RWPE2 (cell line): Measurements from ENCODE around the gene KLHL6.
A peak's percentile ranks its signal among the peaks of the same experiment; 100 is the strongest.

Experiments used
- ATAC-seq: fragments of 200-7000 bp; cut with Tn5 transposase; 3 replicates; pipeline ENCODE4 v1.9.1; 2021; ENCODE audit warnings: low read depth
- DNase-seq: peaks from one replicate; pipeline ENCODE4 v3.0.0-alpha.2; 2020; ENCODE audit warnings: low spot score
- H3K27ac ChIP-seq: fragments of 450-650 bp; 2 replicates; pipeline ENCODE4 v1.5.1; 2017; ENCODE audit warnings: mild to moderate bottlenecking; ENCODE audit not compliant: poor library complexity, severe bottlenecking
- H3K27me3 ChIP-seq: fragments of 250-450 bp; sonication (Bioruptor Pico); 2 replicates; pipeline ENCODE4 v1.5.1; 2021; ENCODE audit warnings: mild to moderate bottlenecking, moderate library complexity; ENCODE audit not compliant: insufficient read depth, poor library complexity, severe bottlenecking
- H3K36me3 ChIP-seq: fragments of 250-450 bp; sonication (Bioruptor Pico); 2 replicates; pipeline ENCODE4 v1.5.1; 2020; ENCODE audit warnings: low read depth, mild to moderate bottlenecking, moderate library complexity
- H3K4me1 ChIP-seq: fragments of 250-450 bp; sonication (Bioruptor Pico); 2 replicates; pipeline ENCODE4 v1.5.1; 2021; ENCODE audit warnings: mild to moderate bottlenecking, moderate library complexity; ENCODE audit not compliant: insufficient read depth, poor library complexity, severe bottlenecking
- H3K4me3 ChIP-seq: fragments of 250-450 bp; sonication (Bioruptor Pico); 2 replicates; pipeline ENCODE4 v1.5.1; 2021; ENCODE audit warnings: mild to moderate bottlenecking, moderate library complexity; ENCODE audit not compliant: severe bottlenecking
- H3K9me3 ChIP-seq: fragments of 250-450 bp; sonication (Bioruptor Pico); 2 replicates; pipeline ENCODE4 v1.5.1; 2021; ENCODE audit warnings: mild to moderate bottlenecking, moderate library complexity; ENCODE audit not compliant: severe bottlenecking
- TF ChIP-seq, protein P1 (sequence below): fragments of 450-650 bp; IDR thresholded peaks from one replicate; pipeline ENCODE4 v1.5.1; 2017; ENCODE audit warnings: mild to moderate bottlenecking, moderate library complexity; ENCODE audit not compliant: poor library complexity, severe bottlenecking

KLHL6 gene

DNA sequence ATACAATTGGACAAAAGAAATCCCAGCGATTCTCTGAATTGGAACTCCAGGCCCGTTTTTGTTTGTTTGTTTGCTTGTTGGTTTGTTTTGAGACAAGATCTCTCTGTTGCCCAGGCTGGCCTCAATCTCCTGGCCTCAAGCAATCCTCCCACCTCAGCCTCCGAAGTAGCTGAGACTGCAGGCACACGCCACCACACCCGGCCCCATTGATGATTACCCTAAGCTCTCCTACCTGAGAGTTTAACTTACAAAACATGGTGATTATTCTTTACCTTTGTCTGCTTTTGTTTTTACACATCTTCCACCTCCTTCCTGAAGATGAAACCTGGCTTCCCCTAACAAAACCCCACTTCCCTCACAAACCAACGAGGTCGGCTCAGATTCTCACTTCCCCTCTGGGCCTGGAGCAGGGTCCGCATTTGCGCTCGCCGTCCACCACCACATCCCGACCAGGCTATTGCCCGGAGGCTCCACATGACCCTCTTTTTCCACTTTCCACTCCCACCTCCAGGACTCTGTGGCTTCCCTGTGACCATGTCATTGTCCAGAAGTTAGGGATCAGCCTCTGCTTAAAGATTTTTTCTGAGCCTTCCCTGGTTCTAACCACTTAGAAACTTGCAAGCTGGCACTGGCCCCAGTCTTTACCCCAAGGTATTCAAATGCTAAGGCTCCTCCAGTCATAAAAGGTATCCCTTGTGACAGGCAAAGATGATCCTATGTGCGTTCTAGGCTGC, 14.8 kb downstream of the KLHL6 start:
- no peak for ATAC-seq
- TF ChIP-seq, protein P1, sequence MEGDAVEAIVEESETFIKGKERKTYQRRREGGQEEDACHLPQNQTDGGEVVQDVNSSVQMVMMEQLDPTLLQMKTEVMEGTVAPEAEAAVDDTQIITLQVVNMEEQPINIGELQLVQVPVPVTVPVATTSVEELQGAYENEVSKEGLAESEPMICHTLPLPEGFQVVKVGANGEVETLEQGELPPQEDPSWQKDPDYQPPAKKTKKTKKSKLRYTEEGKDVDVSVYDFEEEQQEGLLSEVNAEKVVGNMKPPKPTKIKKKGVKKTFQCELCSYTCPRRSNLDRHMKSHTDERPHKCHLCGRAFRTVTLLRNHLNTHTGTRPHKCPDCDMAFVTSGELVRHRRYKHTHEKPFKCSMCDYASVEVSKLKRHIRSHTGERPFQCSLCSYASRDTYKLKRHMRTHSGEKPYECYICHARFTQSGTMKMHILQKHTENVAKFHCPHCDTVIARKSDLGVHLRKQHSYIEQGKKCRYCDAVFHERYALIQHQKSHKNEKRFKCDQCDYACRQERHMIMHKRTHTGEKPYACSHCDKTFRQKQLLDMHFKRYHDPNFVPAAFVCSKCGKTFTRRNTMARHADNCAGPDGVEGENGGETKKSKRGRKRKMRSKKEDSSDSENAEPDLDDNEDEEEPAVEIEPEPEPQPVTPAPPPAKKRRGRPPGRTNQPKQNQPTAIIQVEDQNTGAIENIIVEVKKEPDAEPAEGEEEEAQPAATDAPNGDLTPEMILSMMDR: no peak

DNA sequence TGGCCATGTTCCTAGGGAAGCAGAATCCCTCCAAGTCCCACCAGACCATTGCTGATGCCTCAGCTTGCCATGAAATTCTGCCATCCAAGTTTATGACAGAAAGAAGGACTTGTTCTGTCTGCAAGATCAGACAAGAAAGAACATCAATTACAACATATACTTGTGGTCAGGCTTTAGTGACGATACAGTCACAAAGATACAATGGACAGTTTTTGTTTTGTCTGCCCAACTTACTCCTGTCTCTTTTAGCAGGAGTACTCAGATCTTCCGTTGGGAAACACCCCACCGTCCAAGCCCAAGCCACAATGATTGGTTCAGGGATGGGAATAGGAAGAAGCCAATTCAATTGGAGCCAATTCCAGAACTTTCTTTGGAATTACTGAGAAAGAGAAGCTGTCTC, 15.7 kb downstream of the KLHL6 start:
- DNase-seq (no peak), ATAC-seq (no peak)
- no peak overlapping the region for H3K27ac ChIP-seq
- H3K4me3 ChIP-seq: no peak overlapping the region
- TF ChIP-seq, protein P1: no peak
- no peaks in the 10 kb centered on the region for H3K27me3 ChIP-seq
- no peaks in the 10 kb centered on the region for H3K36me3 ChIP-seq
- no peaks in the 10 kb centered on the region for H3K4me1 ChIP-seq
- H3K9me3 ChIP-seq: no peaks in the 10 kb centered on the region

More for the DNA sequence above, 14.8 kb downstream of the KLHL6 start:
- H3K27me3 ChIP-seq: no peaks in the 10 kb centered on the region
- H3K4me3 ChIP-seq: no peak overlapping the region
- H3K27ac ChIP-seq: no peak overlapping the region
- no peaks in the 10 kb centered on the region for H3K36me3 ChIP-seq
- H3K4me1 ChIP-seq: no peaks in the 10 kb centered on the region
- DNase-seq: no peak
- H3K9me3 ChIP-seq: no peaks in the 10 kb centered on the region

DNA sequence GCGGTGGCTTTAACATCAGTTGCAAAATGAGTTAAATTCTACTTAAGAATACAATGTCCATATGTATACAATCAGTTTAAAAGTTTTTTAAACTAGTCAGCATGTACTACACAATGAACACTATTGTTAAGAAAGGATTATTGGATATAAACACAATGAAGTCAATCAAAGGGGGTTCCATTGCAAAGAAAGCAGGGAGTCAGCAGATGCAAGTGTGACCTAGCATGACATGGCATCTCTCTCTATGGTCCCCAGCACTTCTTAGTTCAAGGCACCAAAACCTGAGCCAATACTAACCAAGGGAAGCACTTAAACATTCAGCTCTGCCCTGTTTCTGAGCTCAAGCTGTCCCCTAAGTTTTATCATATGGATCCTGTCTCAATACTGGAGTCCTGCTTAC, 17.0 kb downstream of the KLHL6 start:
- TF ChIP-seq, protein P1: no peak

DNA sequence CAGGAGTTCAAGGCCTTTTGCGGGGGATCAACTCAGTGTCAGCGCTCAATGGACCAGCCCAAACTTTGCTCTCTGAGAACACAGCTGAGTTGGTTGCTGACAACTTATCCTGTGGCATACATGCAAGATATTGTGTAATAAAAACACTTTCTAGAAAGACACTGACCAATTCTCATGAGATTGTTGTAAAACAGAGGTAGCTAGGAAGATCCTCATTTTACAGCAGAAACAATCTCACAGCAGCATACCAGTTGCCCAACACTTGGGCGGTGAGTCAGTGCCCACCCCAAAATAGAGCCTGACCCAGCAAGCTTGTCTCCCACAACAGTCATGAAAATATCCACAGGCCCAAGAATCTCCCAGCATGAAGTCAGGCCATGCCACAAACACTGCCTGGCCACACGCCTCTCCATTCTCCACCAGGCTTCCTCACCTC, 18.2 kb downstream of the KLHL6 start:
- Histone ChIP-seq H3K27ac (no peak overlapping the region), H3K27me3 (no peaks in the 10 kb centered on the region), H3K36me3 (no peaks in the 10 kb centered on the region), H3K4me1 (no peaks in the 10 kb centered on the region), H3K9me3 (no peaks in the 10 kb centered on the region), H3K4me3 (no peak overlapping the region)
- TF ChIP-seq, protein P1: no peak
- DNase-seq: no peak
- peak; percentile 41; the same call in 1 of the 3 replicates for ATAC-seq

More for the DNA sequence above, 17.0 kb downstream of the KLHL6 start:
- H3K9me3 ChIP-seq: no peaks in the 10 kb centered on the region
- H3K27me3 ChIP-seq: no peaks in the 10 kb centered on the region
- no peaks in the 10 kb centered on the region for H3K4me1 ChIP-seq
- H3K4me3 ChIP-seq: no peak overlapping the region
- DNase-seq (no peak), ATAC-seq (no peak)
- no peaks in the 10 kb centered on the region for H3K36me3 ChIP-seq
- H3K27ac ChIP-seq: no peak overlapping the region

DNA sequence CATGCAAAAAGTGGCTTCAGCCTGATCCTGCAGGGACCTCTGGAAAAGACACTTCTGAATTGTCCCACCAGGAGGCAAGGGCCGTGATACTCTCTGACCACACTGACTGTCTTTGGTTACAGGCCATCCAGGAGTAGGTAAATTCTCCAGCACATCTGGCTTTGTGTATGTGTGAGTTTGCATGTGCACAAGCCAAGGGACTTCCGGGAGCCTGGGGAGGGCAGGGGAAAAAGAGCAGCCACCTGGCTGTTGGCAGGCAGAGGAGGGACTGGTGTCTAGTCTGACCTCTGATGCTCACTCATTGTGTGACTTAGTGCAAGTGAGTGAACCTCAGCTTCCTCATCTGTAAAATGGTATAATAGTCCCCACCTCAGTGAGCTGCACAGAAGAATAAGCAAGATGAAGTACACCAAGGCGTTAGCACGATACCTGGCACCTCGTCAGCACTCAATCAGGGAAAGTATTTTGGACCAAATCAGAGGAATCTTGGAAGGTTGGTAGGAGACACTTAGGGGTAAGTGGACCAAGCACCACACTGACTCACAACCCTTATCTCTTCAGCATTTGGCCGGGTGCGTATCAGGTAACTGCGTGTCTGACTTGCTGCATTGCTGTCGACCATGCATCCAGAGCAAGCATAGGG, 19.1 kb downstream of the KLHL6 start:
- ATAC-seq: no peak
- no peak for DNase-seq
- Histone ChIP-seq H3K4me3 (no peak overlapping the region), H3K9me3 (no peaks in the 10 kb centered on the region), H3K36me3 (no peaks in the 10 kb centered on the region), H3K27me3 (no peaks in the 10 kb centered on the region), H3K27ac (no peak overlapping the region), H3K4me1 (no peaks in the 10 kb centered on the region)
- TF ChIP-seq, protein P1: no peak
